K562 (cell line): ENCODE results near the gene UNC93B1. TPM values are rescaled to one million over a fixed set of nuclear protein-coding genes. Genes with fewer than 3 reads are reported as not detected.

Source experiments
- ATAC-seq: fragments of 200-7000 bp; cut with Tn5 transposase; 3 replicates; pipeline ENCODE4 v1.9.1; 2020; ENCODE audit warnings: moderate library complexity
- BruUV-seq: library from RNA; stranded (reverse); fragments of 400-500 nt; replicated peaks from 2 replicates; lab custom pipeline; 2021; lab: Mats Ljungman, UMichigan
- CTCF ChIA-PET: fragments of 300-600 bp; formaldehyde crosslinking; extraction: SDS; loops from one replicate; lab custom pipeline; 2021; ENCODE audit warnings: low intra/inter-chr PET ratio; lab: Yijun Ruan, JAX
- POLR2A ChIA-PET: fragments of 300-600, 350-650 bp; sonication (Branson Sonifier 250); formaldehyde crosslinking; extraction: SDS; loops from one replicate; lab custom pipeline; 2021; ENCODE audit warnings: antibody characterized with exemption, inconsistent platforms; lab: Yijun Ruan, JAX
- DNase-seq, 4 experiments: peaks; one replicate each; pipeline versions ENCODE4 v3.0.0 to v3.0.0-alpha.2; 2011 to 2018; ENCODE audit warnings: low spot score in 3 of 4, mixed read lengths in 3 of 4; ENCODE audit errors: extremely low read depth in 1 of 4
- FAIRE-seq: peaks from 2 replicates; lab custom pipeline; 2011; peaks lifted over from hg19 to GRCh38; lab: Jason Lieb, UNC
- H2AFZ ChIP-seq: 2 replicates; pipeline ENCODE4 v1.6.0; 2011; ENCODE audit warnings: low read depth, low read length, control low read depth, inconsistent platforms
- H3K27ac ChIP-seq: fragments of 200-600 bp; 3 replicates; pipeline ENCODE4 v1.8.0; 2011; ENCODE audit warnings: low read depth, mild to moderate bottlenecking, control low read depth, inconsistent platforms, low read length, moderate library complexity, mixed read lengths; ENCODE audit errors: extremely low read depth
- H3K27me3 ChIP-seq, 2 experiments: fragments of 300-600 bp in 1 of 2; 2 replicates in 1 of 2; 3 replicates in 1 of 2; pipeline versions ENCODE4 v1.6.0 to v1.8.0; 2011; ENCODE audit warnings: inconsistent platforms in 2 of 2, low read length in 2 of 2, mild to moderate bottlenecking in 1 of 2, mixed read lengths in 1 of 2, moderate library complexity in 1 of 2; ENCODE audit not compliant: control insufficient read depth in 2 of 2, insufficient read depth in 2 of 2
- H3K36me3 ChIP-seq: fragments of 300-600 bp; 3 replicates; pipeline ENCODE4 v1.8.0; 2011; ENCODE audit warnings: mild to moderate bottlenecking, low read length, inconsistent platforms; ENCODE audit not compliant: control insufficient read depth, insufficient read depth
- H3K4me1 ChIP-seq, 2 experiments: fragments of 200-600 bp in 1 of 2; replicated peaks in 1 of 2; 2 replicates in 1 of 2; 3 replicates in 1 of 2; pipeline versions ENCODE4 v1.5.1 to v1.8.0; 2011; ENCODE audit warnings: inconsistent platforms in 2 of 2, low read length in 2 of 2, mild to moderate bottlenecking in 1 of 2, mixed read lengths in 1 of 2, moderate library complexity in 1 of 2; ENCODE audit not compliant: control insufficient read depth in 2 of 2, insufficient read depth in 2 of 2
- H3K4me2 ChIP-seq: 2 replicates; pipeline ENCODE4 v1.6.1; 2011; ENCODE audit warnings: low read length, control low read depth, inconsistent platforms, mixed read lengths; ENCODE audit not compliant: insufficient read depth
- H3K4me3 ChIP-seq: fragments of 200-600 bp; sonication (generic), shearing (Covaris generic); 2 replicates; pipeline ENCODE4 v1.5.1; 2016; ENCODE audit warnings: control low read depth, inconsistent platforms
- H3K79me2 ChIP-seq: fragments of 200-600 bp; 3 replicates; pipeline ENCODE4 v1.8.0; 2011; ENCODE audit warnings: low read length, inconsistent platforms; ENCODE audit not compliant: control insufficient read depth, insufficient read depth
- H3K9ac ChIP-seq, 2 experiments: 2 replicates each; pipeline versions ENCODE4 v1.6.0 to v1.6.1; 2011; ENCODE audit warnings: low read depth in 2 of 2, low read length in 2 of 2, control low read depth in 1 of 2, inconsistent platforms in 1 of 2, mild to moderate bottlenecking in 1 of 2, mixed read lengths in 1 of 2; ENCODE audit not compliant: insufficient read depth in 1 of 2
- H3K9me1 ChIP-seq: one replicate; pipeline ENCODE4 v1.6.0; 2011; ENCODE audit warnings: inconsistent platforms, mild to moderate bottlenecking, low read length, moderate library complexity; ENCODE audit not compliant: control insufficient read depth, insufficient read depth
- H3K9me3 ChIP-seq: replicated peaks from 2 replicates; pipeline ENCODE4 v1.5.1; 2011; ENCODE audit warnings: low read depth, low read length, inconsistent platforms; ENCODE audit not compliant: control insufficient read depth, insufficient read depth
- H4K20me1 ChIP-seq: replicated peaks from 2 replicates; pipeline ENCODE4 v1.6.1; 2011; ENCODE audit warnings: low read length, inconsistent platforms, mixed read lengths; ENCODE audit not compliant: control insufficient read depth, insufficient read depth
- ZHX1 ChIP-seq: fragments of 150-350 bp; conservative IDR thresholded peaks from 2 replicates; pipeline ENCODE4 v1.6.1; 2014; ENCODE audit warnings: low read length
- WGBS: fragments of 100-300 bp; shearing (Covaris generic); methylation state at CpG from one replicate; pipeline ENCODE4 v1.1.6; 2016; ENCODE audit warnings: low coverage, mixed read lengths; ENCODE audit not compliant: insufficient coverage; ENCODE audit errors: missing lambda C conversion rate; 5-methylcytosine and 5-hydroxymethylcytosine counted together
- in situ Hi-C: fragments of 300-500 bp; cut with MboI; formaldehyde crosslinking; loops from 4 replicates; pipeline ENCODE4 v1.15.0; 2018; ENCODE audit warnings: inconsistent platforms, mixed read lengths
- intact Hi-C: fragments of 100-400 bp; cut with micrococcal nuclease; formaldehyde crosslinking; loops from 2 replicates; pipeline ENCODE4 v1.14.2; 2022
- polyA plus RNA-seq, 8 experiments: library from polyadenylated mRNA; depleted of rRNA in 4 of 8; stranded (reverse) in 5 of 8; unstranded in 3 of 8; fragments of >200 nt; fragmentation: Nextera tagmentation in 2 of 8; fragmentation: Illumina TruSeq in 1 of 8; extraction: Ambion mirVana in 2 of 8; extraction: Trizol in 1 of 8; gene quantifications; 2 replicates each; pipeline versions ENCODE4 v1.2.1 to v1.2.3, GENCODE V29; 2011 to 2014; ENCODE audit warnings: inconsistent platforms in 1 of 8, missing spikeins in 1 of 8
- total RNA-seq, 7 experiments: library from RNA; depleted of rRNA in 6 of 7; stranded (reverse); fragments of >200 nt in 6 of 7; fragmentation: Illumina TruSeq in 2 of 7; extraction: Trizol in 2 of 7; gene quantifications; 2 replicates each; pipeline versions ENCODE4 v1.2.1 to v1.2.3, GENCODE V29; 2011 to 2021; ENCODE audit warnings: low replicate concordance in 1 of 7
- TF ChIP-seq, protein P1 (sequence below): sonication (generic); formaldehyde crosslinking; IDR thresholded peaks from 2 replicates; pipeline ENCODE4 v1.8.1; 2023; ENCODE audit warnings: mild to moderate bottlenecking, missing genetic modification reagents
- TF ChIP-seq, protein P2 (sequence below): fragments of 450-650 bp; IDR thresholded peaks from 2 replicates; pipeline ENCODE4 v1.6.1; 2016; ENCODE audit warnings: low read depth
- TF ChIP-seq, protein P3 (sequence below): IDR thresholded peaks from 3 replicates; pipeline ENCODE4 v1.6.1; 2011; ENCODE audit warnings: borderline replicate concordance, mild to moderate bottlenecking, moderate library complexity; ENCODE audit not compliant: insufficient read length; ENCODE audit errors: extremely low read depth

Gene UNC93B1
- total and polyA plus RNA-seq, 9 of the 15 experiments (the other 6 are each of a cell fraction or from before 2014, with no cell fraction given): 0.10 to 13.6 (median 6.5) TPM

- ATAC-seq (no peak), DNase-seq (no peak), FAIRE-seq (no peak)
- H3K4me2 ChIP-seq: no peak overlapping the region
- H3K4me1 ChIP-seq: peaks cover 29 to 79% of the 10 kb centered on the region in 2 experiments
- H3K27me3 ChIP-seq: no peaks in the 10 kb centered on the region
- BruUV-seq: no TSS peak
- intact Hi-C loops (no loop called here), in situ Hi-C loops (no loop called here)
- no peak overlapping the region for H3K27ac ChIP-seq
- peaks cover 46% of the 10 kb centered on the region; the same call in 2 of the 3 replicates for H3K36me3 ChIP-seq
- ChIA-PET CTCF (no interaction called here), POLR2A (interaction anchor here (0.5 to 1.1 kb wide), 3 partner anchors 15 to 545 kb away, joined by 3 read pairs; no protein-coding TSS in a partner anchor)
- H3K9me1 ChIP-seq: no peaks in the 10 kb centered on the region
- H3K9me3 ChIP-seq: no peaks in the 10 kb centered on the region
- H2AFZ ChIP-seq: no peak overlapping the region
- WGBS: 86% methylated on average over 22 of the region's 27 CpGs
- H3K4me3 ChIP-seq: no peak overlapping the region
- H3K9ac ChIP-seq: peak overlapping the region in 1 of 2 experiments; percentile 67; a peak in 1 of 4 replicates
- H4K20me1 ChIP-seq: no peaks in the 10 kb centered on the region
- peaks cover 48% of the 10 kb centered on the region for H3K79me2 ChIP-seq
- TF ChIP-seq, protein P1, sequence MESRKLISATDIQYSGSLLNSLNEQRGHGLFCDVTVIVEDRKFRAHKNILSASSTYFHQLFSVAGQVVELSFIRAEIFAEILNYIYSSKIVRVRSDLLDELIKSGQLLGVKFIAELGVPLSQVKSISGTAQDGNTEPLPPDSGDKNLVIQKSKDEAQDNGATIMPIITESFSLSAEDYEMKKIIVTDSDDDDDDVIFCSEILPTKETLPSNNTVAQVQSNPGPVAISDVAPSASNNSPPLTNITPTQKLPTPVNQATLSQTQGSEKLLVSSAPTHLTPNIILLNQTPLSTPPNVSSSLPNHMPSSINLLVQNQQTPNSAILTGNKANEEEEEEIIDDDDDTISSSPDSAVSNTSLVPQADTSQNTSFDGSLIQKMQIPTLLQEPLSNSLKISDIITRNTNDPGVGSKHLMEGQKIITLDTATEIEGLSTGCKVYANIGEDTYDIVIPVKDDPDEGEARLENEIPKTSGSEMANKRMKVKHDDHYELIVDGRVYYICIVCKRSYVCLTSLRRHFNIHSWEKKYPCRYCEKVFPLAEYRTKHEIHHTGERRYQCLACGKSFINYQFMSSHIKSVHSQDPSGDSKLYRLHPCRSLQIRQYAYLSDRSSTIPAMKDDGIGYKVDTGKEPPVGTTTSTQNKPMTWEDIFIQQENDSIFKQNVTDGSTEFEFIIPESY: peak; percentile 70; the same call in 1 of the 2 replicates
- TF ChIP-seq, protein P2, sequence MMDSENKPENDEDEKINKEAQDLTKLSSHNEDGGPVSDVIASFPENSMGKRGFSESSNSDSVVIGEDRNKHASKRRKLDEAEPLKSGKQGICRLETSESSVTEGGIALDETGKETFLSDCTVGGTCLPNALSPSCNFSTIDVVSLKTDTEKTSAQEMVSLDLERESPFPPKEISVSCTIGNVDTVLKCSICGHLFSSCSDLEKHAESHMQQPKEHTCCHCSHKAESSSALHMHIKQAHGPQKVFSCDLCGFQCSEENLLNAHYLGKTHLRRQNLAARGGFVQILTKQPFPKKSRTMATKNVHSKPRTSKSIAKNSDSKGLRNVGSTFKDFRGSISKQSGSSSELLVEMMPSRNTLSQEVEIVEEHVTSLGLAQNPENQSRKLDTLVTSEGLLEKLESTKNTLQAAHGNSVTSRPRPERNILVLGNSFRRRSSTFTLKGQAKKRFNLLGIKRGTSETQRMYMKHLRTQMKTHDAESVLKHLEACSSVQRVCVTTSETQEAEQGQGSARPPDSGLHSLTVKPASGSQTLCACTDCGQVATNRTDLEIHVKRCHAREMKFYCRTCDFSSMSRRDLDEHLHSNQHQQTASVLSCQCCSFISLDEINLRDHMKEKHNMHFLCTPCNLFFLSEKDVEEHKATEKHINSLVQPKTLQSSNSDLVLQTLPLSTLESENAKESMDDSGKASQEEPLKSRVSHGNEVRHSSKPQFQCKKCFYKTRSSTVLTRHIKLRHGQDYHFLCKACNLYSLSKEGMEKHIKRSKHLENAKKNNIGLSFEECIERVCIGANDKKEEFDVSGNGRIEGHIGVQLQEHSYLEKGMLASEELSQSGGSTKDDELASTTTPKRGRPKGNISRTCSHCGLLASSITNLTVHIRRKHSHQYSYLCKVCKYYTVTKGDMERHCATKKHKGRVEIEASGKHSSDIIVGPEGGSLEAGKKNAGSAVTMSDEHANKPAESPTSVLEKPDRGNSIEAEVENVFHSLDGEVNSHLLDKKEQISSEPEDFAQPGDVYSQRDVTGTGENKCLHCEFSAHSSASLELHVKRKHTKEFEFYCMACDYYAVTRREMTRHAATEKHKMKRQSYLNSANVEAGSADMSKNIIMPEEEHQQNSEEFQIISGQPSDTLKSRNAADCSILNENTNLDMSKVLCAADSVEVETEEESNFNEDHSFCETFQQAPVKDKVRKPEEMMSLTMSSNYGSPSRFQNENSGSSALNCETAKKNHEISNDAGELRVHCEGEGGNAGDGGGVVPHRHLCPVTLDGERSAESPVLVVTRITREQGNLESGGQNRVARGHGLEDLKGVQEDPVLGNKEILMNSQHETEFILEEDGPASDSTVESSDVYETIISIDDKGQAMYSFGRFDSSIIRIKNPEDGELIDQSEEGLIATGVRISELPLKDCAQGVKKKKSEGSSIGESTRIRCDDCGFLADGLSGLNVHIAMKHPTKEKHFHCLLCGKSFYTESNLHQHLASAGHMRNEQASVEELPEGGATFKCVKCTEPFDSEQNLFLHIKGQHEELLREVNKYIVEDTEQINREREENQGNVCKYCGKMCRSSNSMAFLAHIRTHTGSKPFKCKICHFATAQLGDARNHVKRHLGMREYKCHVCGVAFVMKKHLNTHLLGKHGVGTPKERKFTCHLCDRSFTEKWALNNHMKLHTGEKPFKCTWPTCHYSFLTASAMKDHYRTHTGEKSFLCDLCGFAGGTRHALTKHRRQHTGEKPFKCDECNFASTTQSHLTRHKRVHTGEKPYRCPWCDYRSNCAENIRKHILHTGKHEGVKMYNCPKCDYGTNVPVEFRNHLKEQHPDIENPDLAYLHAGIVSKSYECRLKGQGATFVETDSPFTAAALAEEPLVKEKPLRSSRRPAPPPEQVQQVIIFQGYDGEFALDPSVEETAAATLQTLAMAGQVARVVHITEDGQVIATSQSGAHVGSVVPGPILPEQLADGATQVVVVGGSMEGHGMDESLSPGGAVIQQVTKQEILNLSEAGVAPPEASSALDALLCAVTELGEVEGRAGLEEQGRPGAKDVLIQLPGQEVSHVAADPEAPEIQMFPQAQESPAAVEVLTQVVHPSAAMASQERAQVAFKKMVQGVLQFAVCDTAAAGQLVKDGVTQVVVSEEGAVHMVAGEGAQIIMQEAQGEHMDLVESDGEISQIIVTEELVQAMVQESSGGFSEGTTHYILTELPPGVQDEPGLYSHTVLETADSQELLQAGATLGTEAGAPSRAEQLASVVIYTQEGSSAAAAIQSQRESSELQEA: no peak
- no peak for TF ChIP-seq ZHX1
- TF ChIP-seq, protein P3, sequence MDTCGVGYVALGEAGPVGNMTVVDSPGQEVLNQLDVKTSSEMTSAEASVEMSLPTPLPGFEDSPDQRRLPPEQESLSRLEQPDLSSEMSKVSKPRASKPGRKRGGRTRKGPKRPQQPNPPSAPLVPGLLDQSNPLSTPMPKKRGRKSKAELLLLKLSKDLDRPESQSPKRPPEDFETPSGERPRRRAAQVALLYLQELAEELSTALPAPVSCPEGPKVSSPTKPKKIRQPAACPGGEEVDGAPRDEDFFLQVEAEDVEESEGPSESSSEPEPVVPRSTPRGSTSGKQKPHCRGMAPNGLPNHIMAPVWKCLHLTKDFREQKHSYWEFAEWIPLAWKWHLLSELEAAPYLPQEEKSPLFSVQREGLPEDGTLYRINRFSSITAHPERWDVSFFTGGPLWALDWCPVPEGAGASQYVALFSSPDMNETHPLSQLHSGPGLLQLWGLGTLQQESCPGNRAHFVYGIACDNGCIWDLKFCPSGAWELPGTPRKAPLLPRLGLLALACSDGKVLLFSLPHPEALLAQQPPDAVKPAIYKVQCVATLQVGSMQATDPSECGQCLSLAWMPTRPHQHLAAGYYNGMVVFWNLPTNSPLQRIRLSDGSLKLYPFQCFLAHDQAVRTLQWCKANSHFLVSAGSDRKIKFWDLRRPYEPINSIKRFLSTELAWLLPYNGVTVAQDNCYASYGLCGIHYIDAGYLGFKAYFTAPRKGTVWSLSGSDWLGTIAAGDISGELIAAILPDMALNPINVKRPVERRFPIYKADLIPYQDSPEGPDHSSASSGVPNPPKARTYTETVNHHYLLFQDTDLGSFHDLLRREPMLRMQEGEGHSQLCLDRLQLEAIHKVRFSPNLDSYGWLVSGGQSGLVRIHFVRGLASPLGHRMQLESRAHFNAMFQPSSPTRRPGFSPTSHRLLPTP: no peak
Observed at GRCh38 chr11:68036141-68036716, 32.3 kb upstream of the UNC93B1 start.
